Loucy (cell line): ENCODE data around the gene SLC25A26.

Source experiments
- H2AFZ ChIP-seq: fragments of 200-600 bp; sonication (generic); 2 replicates; pipeline ENCODE4 v1.6.0; 2016; ENCODE audit warnings: antibody characterized with exemption, mild to moderate bottlenecking, low read length, moderate library complexity
- H3F3A ChIP-seq: fragments of 200-600 bp; 2 replicates; pipeline ENCODE4 v1.6.0; 2016; ENCODE audit warnings: antibody characterized with exemption, low read depth, mild to moderate bottlenecking
- H3K27me3 ChIP-seq: fragments of 200-600 bp; sonication (generic); 2 replicates; pipeline ENCODE4 v1.6.1; 2014; ENCODE audit warnings: low read length, mild to moderate bottlenecking; ENCODE audit not compliant: insufficient read depth, poor library complexity, severe bottlenecking
- H3K36me3 ChIP-seq: fragments of 200-600 bp; sonication (generic); 2 replicates; pipeline ENCODE4 v1.6.1; 2016; ENCODE audit warnings: low read length; ENCODE audit not compliant: insufficient read depth
- H3K4me1 ChIP-seq: fragments of 200-600 bp; sonication (generic); 2 replicates; pipeline ENCODE4 v1.5.1; 2014; ENCODE audit warnings: low read length, mild to moderate bottlenecking; ENCODE audit not compliant: insufficient read depth, poor library complexity, severe bottlenecking
- H3K4me2 ChIP-seq: fragments of 200-600 bp; sonication (generic); 2 replicates; pipeline ENCODE4 v1.6.0; 2014; ENCODE audit warnings: antibody characterized with exemption, low read length, low read depth, mild to moderate bottlenecking; ENCODE audit not compliant: poor library complexity, severe bottlenecking
- H3K4me3 ChIP-seq: fragments of 200-600 bp; sonication (generic); 2 replicates; pipeline ENCODE4 v1.5.1; 2014; ENCODE audit warnings: low read length, mild to moderate bottlenecking, mixed read lengths; ENCODE audit not compliant: poor library complexity, severe bottlenecking
- H3K79me2 ChIP-seq: fragments of 200-600 bp; sonication (generic); 2 replicates; pipeline ENCODE4 v1.6.1; 2014; ENCODE audit warnings: low read length; ENCODE audit not compliant: insufficient read depth
- H3K9ac ChIP-seq: fragments of 200-600 bp; sonication (generic); 2 replicates; pipeline ENCODE4 v1.6.0; 2014; ENCODE audit warnings: mild to moderate bottlenecking, low read depth, low read length, moderate library complexity; ENCODE audit not compliant: poor library complexity, severe bottlenecking
- H3K9me2 ChIP-seq: fragments of 200-600 bp; sonication (generic); replicated peaks from 2 replicates; pipeline ENCODE4 v1.6.1; 2016; ENCODE audit warnings: low read depth, low read length, mixed read lengths
- H3K9me3 ChIP-seq: fragments of 200-600 bp; sonication (generic); 2 replicates; pipeline ENCODE4 v1.6.1; 2014; ENCODE audit warnings: mild to moderate bottlenecking, antibody characterized with exemption, low read length, low read depth; ENCODE audit not compliant: insufficient read depth
- H4K20me1 ChIP-seq: fragments of 200-600 bp; sonication (generic); 2 replicates; pipeline ENCODE4 v1.6.0; 2014; ENCODE audit warnings: antibody characterized with exemption, low read length, mild to moderate bottlenecking; ENCODE audit not compliant: insufficient read depth, poor library complexity, severe bottlenecking
- CTCF ChIP-seq: fragments of 200-600 bp; sonication (generic); conservative IDR thresholded peaks from 2 replicates; pipeline ENCODE4 v1.5.1; 2014; ENCODE audit warnings: mild to moderate bottlenecking, antibody characterized with exemption, low read length
- EZH2phosphoT487 ChIP-seq: fragments of 200-600 bp; IDR thresholded peaks from 2 replicates; pipeline ENCODE4 v1.6.1; 2018; ENCODE audit warnings: antibody characterized with exemption, mild to moderate bottlenecking, moderate library complexity, borderline replicate concordance

The SLC25A26 gene

GRCh38 chr3:66425032-66425431 lies 204.2 kb downstream of the SLC25A26 start:
- no peaks in the 10 kb centered on the region for H3K27me3 ChIP-seq
- no peaks in the 10 kb centered on the region for H3F3A ChIP-seq
- no peaks in the 10 kb centered on the region for H3K9me2 ChIP-seq
- H3K4me3 ChIP-seq = no peak overlapping the region
- peaks cover 22% of the 10 kb centered on the region for H3K4me1 ChIP-seq
- H3K79me2 ChIP-seq = peaks cover 85% of the 10 kb centered on the region
- peaks cover 15% of the 10 kb centered on the region; the same call in 1 of the 2 replicates for H3K9me3 ChIP-seq
- peaks cover 5% of the 10 kb centered on the region for H4K20me1 ChIP-seq
- H3K9ac ChIP-seq = no peak overlapping the region
- H3K36me3 ChIP-seq = peaks cover 10% of the 10 kb centered on the region; the same call in 1 of the 2 replicates
- TF ChIP-seq EZH2phosphoT487 (no peak), CTCF (no peak)
- H3K4me2 ChIP-seq = peak overlapping the region; percentile 1
- H2AFZ ChIP-seq = no peak overlapping the region

- H4K20me1 ChIP-seq = peaks cover 5% of the 10 kb centered on the region
- H3K4me3 ChIP-seq = no peak overlapping the region
- peaks cover 85% of the 10 kb centered on the region for H3K79me2 ChIP-seq
- H3K4me2 ChIP-seq = peak overlapping the region; percentile 1
- TF ChIP-seq EZH2phosphoT487 (no peak), CTCF (no peak)
- peaks cover 4% of the 10 kb centered on the region; the same call in 1 of the 2 replicates for H3K36me3 ChIP-seq
- H2AFZ ChIP-seq = no peak overlapping the region
- peaks cover 22% of the 10 kb centered on the region for H3K4me1 ChIP-seq
- H3K9me3 ChIP-seq = peaks cover 12% of the 10 kb centered on the region; the same call in 1 of the 2 replicates
- H3K9ac ChIP-seq = no peak overlapping the region
- no peaks in the 10 kb centered on the region for H3K27me3 ChIP-seq
- no peaks in the 10 kb centered on the region for H3F3A ChIP-seq
- no peaks in the 10 kb centered on the region for H3K9me2 ChIP-seq
Observed at GRCh38 chr3:66425576-66426114, 204.8 kb downstream of the SLC25A26 start.

GRCh38 chr3:66426135-66426534 lies 205.3 kb downstream of the SLC25A26 start:
- H3K27me3 ChIP-seq = no peaks in the 10 kb centered on the region
- H3K36me3 ChIP-seq = peaks cover 3% of the 10 kb centered on the region; the same call in 1 of the 2 replicates
- no peak overlapping the region for H3K4me3 ChIP-seq
- TF ChIP-seq EZH2phosphoT487 = no peak
- TF ChIP-seq CTCF = no peak
- H3K9me3 ChIP-seq = peaks cover 9% of the 10 kb centered on the region; the same call in 1 of the 2 replicates
- no peak overlapping the region for H3K9ac ChIP-seq
- H4K20me1 ChIP-seq = peaks cover 5% of the 10 kb centered on the region
- H3K4me1 ChIP-seq = peaks cover 22% of the 10 kb centered on the region
- no peaks in the 10 kb centered on the region for H3F3A ChIP-seq
- peak overlapping the region; percentile 1 for H3K4me2 ChIP-seq
- peaks cover 87% of the 10 kb centered on the region for H3K79me2 ChIP-seq
- H2AFZ ChIP-seq = no peak overlapping the region
- no peaks in the 10 kb centered on the region for H3K9me2 ChIP-seq
